Calu3 (cell line): ENCODE results near the gene C16orf87. TPM values are rescaled to one million over a fixed set of nuclear protein-coding genes. Genes with fewer than 3 reads are reported as not detected.

Experiments
- BruUV-seq: library from RNA; stranded (reverse); fragments of 400-500 nt; replicated peaks from 2 replicates; lab custom pipeline; 2021; lab: Mats Ljungman, UMichigan
- CTCF ChIA-PET: fragments of 300-600 bp; sonication (Branson Sonifier 250); formaldehyde crosslinking; loops from one replicate; lab custom pipeline; 2022; ENCODE audit warnings: antibody characterized with exemption; lab: Charles Lee
- DNase-seq: peaks from one replicate; pipeline ENCODE4 v3.0.0; 2022
- H3K27ac Mint-ChIP-seq: one replicate; pipeline ENCODE4 v1.8.0; 2022; ENCODE audit warnings: mixed read lengths; ENCODE audit not compliant: unreplicated experiment
- H3K27me3 Mint-ChIP-seq: one replicate; pipeline ENCODE4 v1.8.0; 2022; ENCODE audit warnings: mixed read lengths; ENCODE audit not compliant: unreplicated experiment
- H3K36me3 Mint-ChIP-seq: one replicate; pipeline ENCODE4 v1.8.0; 2022; ENCODE audit warnings: mild to moderate bottlenecking, moderate library complexity, mixed read lengths; ENCODE audit not compliant: insufficient read depth, unreplicated experiment
- H3K4me1 Mint-ChIP-seq: one replicate; pipeline ENCODE4 v1.8.0; 2022; ENCODE audit warnings: mild to moderate bottlenecking, low read depth, mixed read lengths; ENCODE audit not compliant: unreplicated experiment
- H3K4me3 Mint-ChIP-seq: one replicate; pipeline ENCODE4 v1.8.0; 2022; ENCODE audit warnings: mild to moderate bottlenecking, low read depth, moderate library complexity, mixed read lengths; ENCODE audit not compliant: unreplicated experiment
- H3K9me3 Mint-ChIP-seq: one replicate; pipeline ENCODE4 v1.8.0; 2022; ENCODE audit warnings: low read depth, mixed read lengths; ENCODE audit not compliant: unreplicated experiment
- intact Hi-C: fragments of 100-400 bp; cut with micrococcal nuclease; formaldehyde crosslinking; loops from one replicate; pipeline ENCODE4 v1.10.0; 2022; ENCODE audit not compliant: unreplicated experiment
- total RNA-seq: library from RNA; stranded (reverse); gene quantifications from 2 replicates; pipeline ENCODE4 v1.2.3, GENCODE V29; 2022
- TF ChIP-seq, protein P1 (sequence below): fragments of 200-600 bp; IDR thresholded peaks from one replicate; pipeline ENCODE4 v1.8.0; 2022; ENCODE audit warnings: antibody characterized with exemption; ENCODE audit not compliant: unreplicated experiment

Gene C16orf87
- total RNA-seq, 1 experiment from 2014 or later, result 11.6 TPM

DNA sequence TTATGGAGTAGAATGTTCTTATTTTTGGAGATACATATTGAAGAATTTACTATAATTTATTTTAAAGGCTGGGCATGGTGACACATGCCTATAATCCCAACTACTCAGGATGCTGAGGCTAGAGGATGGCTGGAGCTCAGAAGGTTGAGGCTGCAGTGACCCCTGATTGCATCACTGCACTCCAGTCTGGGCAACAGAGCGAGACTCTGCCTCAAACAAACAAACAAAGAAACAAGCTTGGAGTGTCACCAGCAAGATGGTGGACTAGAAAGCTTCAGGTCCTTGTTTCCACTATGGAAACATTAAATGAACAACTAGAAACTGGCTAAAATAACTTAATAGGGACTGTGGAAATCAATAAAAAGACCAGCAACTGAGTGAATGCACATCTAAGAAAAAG, 35.3 kb upstream of the C16orf87 start:
- H3K9me3 Mint-ChIP-seq, result peaks cover 7% of the 10 kb centered on the region
- peaks cover 42% of the 10 kb centered on the region for H3K4me1 Mint-ChIP-seq
- no peak overlapping the region for H3K4me3 Mint-ChIP-seq
- DNase-seq, result no peak
- no peaks in the 10 kb centered on the region for H3K27me3 Mint-ChIP-seq
- intact Hi-C loops, result no loop called here
- H3K36me3 Mint-ChIP-seq, result peaks cover 9% of the 10 kb centered on the region
- H3K27ac Mint-ChIP-seq, result no peak overlapping the region
- no TSS peak for BruUV-seq
- TF ChIP-seq, protein P1, sequence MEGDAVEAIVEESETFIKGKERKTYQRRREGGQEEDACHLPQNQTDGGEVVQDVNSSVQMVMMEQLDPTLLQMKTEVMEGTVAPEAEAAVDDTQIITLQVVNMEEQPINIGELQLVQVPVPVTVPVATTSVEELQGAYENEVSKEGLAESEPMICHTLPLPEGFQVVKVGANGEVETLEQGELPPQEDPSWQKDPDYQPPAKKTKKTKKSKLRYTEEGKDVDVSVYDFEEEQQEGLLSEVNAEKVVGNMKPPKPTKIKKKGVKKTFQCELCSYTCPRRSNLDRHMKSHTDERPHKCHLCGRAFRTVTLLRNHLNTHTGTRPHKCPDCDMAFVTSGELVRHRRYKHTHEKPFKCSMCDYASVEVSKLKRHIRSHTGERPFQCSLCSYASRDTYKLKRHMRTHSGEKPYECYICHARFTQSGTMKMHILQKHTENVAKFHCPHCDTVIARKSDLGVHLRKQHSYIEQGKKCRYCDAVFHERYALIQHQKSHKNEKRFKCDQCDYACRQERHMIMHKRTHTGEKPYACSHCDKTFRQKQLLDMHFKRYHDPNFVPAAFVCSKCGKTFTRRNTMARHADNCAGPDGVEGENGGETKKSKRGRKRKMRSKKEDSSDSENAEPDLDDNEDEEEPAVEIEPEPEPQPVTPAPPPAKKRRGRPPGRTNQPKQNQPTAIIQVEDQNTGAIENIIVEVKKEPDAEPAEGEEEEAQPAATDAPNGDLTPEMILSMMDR, result no peak
- CTCF ChIA-PET, result interaction anchor here (1.0 to 1.1 kb wide), 2 partner anchors 18 to 25 kb away, joined by 3 to 4 read pairs; partner anchors contain the start of gene GPT2

- H3K36me3 Mint-ChIP-seq, result peaks cover 17% of the 10 kb centered on the region
- CTCF ChIA-PET, result interaction anchor here (0.8 to 2.7 kb wide), 5 partner anchors 9 to 46 kb away, joined by 3 to 13 read pairs (median 7); partner anchors contain the start of gene GPT2
- H3K4me1 Mint-ChIP-seq, result peaks cover 51% of the 10 kb centered on the region
- BruUV-seq, result no TSS peak
- TF ChIP-seq, protein P1, result no peak
- H3K27ac Mint-ChIP-seq, result peak overlapping the region; percentile 98
- no peaks in the 10 kb centered on the region for H3K27me3 Mint-ChIP-seq
- H3K9me3 Mint-ChIP-seq, result peaks cover 7% of the 10 kb centered on the region
- intact Hi-C loops, result no loop called here
- peak overlapping the region; percentile 56 for H3K4me3 Mint-ChIP-seq
- DNase-seq, result no peak
These were observed 31.8 kb upstream of the C16orf87 start for GRCh38 chr16:46862555-46863447.

GRCh38 chr16:46859719-46860152, 28.8 kb upstream of the C16orf87 start:
- Mint-ChIP-seq H3K4me3 (no peak overlapping the region), H3K27me3 (no peaks in the 10 kb centered on the region)
- intact Hi-C loops, result loop anchor here (10.0 kb wide), 1 partner anchor 155 kb away; no protein-coding TSS in a partner anchor

GRCh38 chr16:46858151-46858550, 27.2 kb upstream of the C16orf87 start:
- Mint-ChIP-seq H3K36me3 (peaks cover 12% of the 10 kb centered on the region), H3K4me1 (peaks cover 53% of the 10 kb centered on the region), H3K27me3 (no peaks in the 10 kb centered on the region), H3K9me3 (peaks cover 7% of the 10 kb centered on the region), H3K4me3 (no peak overlapping the region), H3K27ac (peak overlapping the region; percentile 34)
- intact Hi-C loops, result loop anchor here (10.0 kb wide), 1 partner anchor 157 kb away; no protein-coding TSS in a partner anchor
- no TSS peak for BruUV-seq
- CTCF ChIA-PET, result interaction anchor here (0.6 to 1.0 kb wide), 5 partner anchors 23 to 51 kb away, joined by 3 to 14 read pairs (median 3); partner anchors contain the start of gene GPT2
- TF ChIP-seq, protein P1, result no peak
- no peak for DNase-seq

More at GRCh38 chr16:46859719-46860152, 28.8 kb upstream of the C16orf87 start:
- peaks cover 7% of the 10 kb centered on the region for H3K9me3 Mint-ChIP-seq
- H3K36me3 Mint-ChIP-seq, result peaks cover 21% of the 10 kb centered on the region
- BruUV-seq, result no TSS peak
- TF ChIP-seq, protein P1, result no peak
- peak; percentile 84 for DNase-seq
- peak overlapping the region; percentile 67 for H3K27ac Mint-ChIP-seq
- peaks cover 57% of the 10 kb centered on the region for H3K4me1 Mint-ChIP-seq
- CTCF ChIA-PET, result interaction anchor here (0.6 to 0.7 kb wide), 4 partner anchors 14 to 469 kb away, joined by 3 to 11 read pairs (median 4); partner anchors contain the start of gene C16orf87
